OCI-LY3 (cell line): ENCODE measurements around the gene DNASE1L3.

Experiments
- EZH2phosphoT487 ChIP-seq: fragments of 200-600 bp; shearing (Covaris generic); IDR thresholded peaks from 2 replicates; pipeline ENCODE4 v1.6.1; 2018; ENCODE audit warnings: antibody characterized with exemption, mixed run types, low read depth
- TF ChIP-seq, protein P1 (sequence below): fragments of 200-600, 300-600 bp; sonication (generic); IDR thresholded peaks from 2 replicates; pipeline ENCODE4 v1.5.1; 2014; ENCODE audit warnings: antibody characterized with exemption, low read length, low read depth

DNA sequence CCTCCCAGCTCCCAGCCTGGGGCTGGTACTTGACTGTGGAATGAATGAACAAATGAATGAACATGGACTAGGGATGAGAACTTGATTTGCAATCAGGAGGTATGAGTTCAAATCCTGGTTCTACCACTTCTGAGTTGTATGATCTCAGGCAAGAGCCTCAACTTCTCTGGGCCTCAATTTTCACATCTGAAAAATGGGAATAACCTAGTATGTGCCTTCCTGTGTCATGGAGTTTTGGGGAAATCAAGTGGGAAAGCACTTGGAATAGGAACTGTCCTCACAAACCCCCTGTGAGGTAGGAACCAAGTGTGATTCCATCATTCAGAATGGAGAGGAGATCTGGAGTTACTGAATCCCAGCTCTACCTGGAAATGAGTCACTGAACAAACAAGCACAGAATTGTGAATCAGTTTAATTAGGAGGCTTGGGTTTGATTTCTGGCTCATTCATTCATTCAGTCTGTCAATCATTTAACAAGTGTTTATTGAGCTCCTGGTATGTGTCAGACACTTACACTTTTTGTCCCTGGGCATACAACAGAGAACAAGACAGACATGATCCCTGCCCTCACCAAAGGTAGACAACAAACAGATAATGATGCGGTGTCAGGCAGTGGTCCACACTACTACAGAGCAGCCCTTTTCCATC lies 29.7 kb downstream of the DNASE1L3 start:
- TF ChIP-seq, protein P1, sequence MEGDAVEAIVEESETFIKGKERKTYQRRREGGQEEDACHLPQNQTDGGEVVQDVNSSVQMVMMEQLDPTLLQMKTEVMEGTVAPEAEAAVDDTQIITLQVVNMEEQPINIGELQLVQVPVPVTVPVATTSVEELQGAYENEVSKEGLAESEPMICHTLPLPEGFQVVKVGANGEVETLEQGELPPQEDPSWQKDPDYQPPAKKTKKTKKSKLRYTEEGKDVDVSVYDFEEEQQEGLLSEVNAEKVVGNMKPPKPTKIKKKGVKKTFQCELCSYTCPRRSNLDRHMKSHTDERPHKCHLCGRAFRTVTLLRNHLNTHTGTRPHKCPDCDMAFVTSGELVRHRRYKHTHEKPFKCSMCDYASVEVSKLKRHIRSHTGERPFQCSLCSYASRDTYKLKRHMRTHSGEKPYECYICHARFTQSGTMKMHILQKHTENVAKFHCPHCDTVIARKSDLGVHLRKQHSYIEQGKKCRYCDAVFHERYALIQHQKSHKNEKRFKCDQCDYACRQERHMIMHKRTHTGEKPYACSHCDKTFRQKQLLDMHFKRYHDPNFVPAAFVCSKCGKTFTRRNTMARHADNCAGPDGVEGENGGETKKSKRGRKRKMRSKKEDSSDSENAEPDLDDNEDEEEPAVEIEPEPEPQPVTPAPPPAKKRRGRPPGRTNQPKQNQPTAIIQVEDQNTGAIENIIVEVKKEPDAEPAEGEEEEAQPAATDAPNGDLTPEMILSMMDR, result no peak
- no peak for TF ChIP-seq EZH2phosphoT487
